HepG2 (cell line): Measurements from ENCODE around the gene GRIP2. TPM values are rescaled to one million over a fixed set of nuclear protein-coding genes. Genes with fewer than 3 reads are reported as not detected.

Experiments
- ATAC-seq: fragments of 200-7000 bp; cut with Tn5 transposase; 3 replicates; pipeline ENCODE4 v1.9.1; 2020; ENCODE audit warnings: mild to moderate bottlenecking, moderate library complexity
- BruUV-seq: library from RNA; stranded (reverse); fragments of 400-500 nt; replicated peaks from 2 replicates; lab custom pipeline; 2021; lab: Mats Ljungman, UMichigan
- CTCF ChIA-PET: fragments of 300-600 bp; formaldehyde crosslinking; extraction: SDS; loops from one replicate; lab custom pipeline; 2021; ENCODE audit warnings: low total read pairs, inconsistent platforms, low intra/inter-chr PET ratio; lab: Yijun Ruan, JAX
- POLR2A ChIA-PET: fragments of 350-600 bp; sonication (Branson Sonifier 250); formaldehyde crosslinking; loops from one replicate; lab custom pipeline; 2020; ENCODE audit warnings: antibody characterized with exemption, inconsistent platforms; lab: Yijun Ruan, JAX
- DNase-seq: peaks from one replicate; pipeline ENCODE4 v3.0.0-alpha.2; 2015; ENCODE audit warnings: low spot score
- FAIRE-seq: peaks from 3 replicates; lab custom pipeline; 2011; peaks lifted over from hg19 to GRCh38; lab: Jason Lieb, UNC
- H2AFZ ChIP-seq: one replicate; pipeline ENCODE4 v1.6.1; 2011; ENCODE audit warnings: low read length, inconsistent platforms
- H3K27ac ChIP-seq: fragments of 300-600 bp; 3 replicates; pipeline ENCODE4 v1.8.0; 2011; ENCODE audit warnings: mixed run types, mild to moderate bottlenecking, mixed read lengths, low read length, inconsistent platforms; ENCODE audit not compliant: insufficient read depth; ENCODE audit errors: extremely low read length
- H3K27me3 ChIP-seq, 2 experiments: fragments of 200-600 bp in 1 of 2; 2 replicates in 1 of 2; 3 replicates in 1 of 2; pipeline versions ENCODE4 v1.6.0 to v1.8.0; 2011; ENCODE audit warnings: low read length in 2 of 2, mild to moderate bottlenecking in 2 of 2, moderate library complexity in 2 of 2, inconsistent platforms in 1 of 2; ENCODE audit not compliant: insufficient read depth in 2 of 2, control insufficient read depth in 1 of 2
- H3K36me3 ChIP-seq, 2 experiments: fragments of 200-600 bp in 1 of 2; replicated peaks in 1 of 2; 2 replicates in 1 of 2; 3 replicates in 1 of 2; pipeline versions ENCODE4 v1.5.1 to v1.8.0; 2011; ENCODE audit warnings: low read length in 2 of 2, inconsistent platforms in 1 of 2; ENCODE audit not compliant: insufficient read depth in 2 of 2, control insufficient read depth in 1 of 2
- H3K4me1 ChIP-seq: 2 replicates; pipeline ENCODE4 v1.5.1; 2012; ENCODE audit warnings: low read length, inconsistent platforms; ENCODE audit not compliant: insufficient read depth
- H3K4me2 ChIP-seq: 2 replicates; pipeline ENCODE4 v1.6.0; 2011; ENCODE audit warnings: low read depth, low read length, inconsistent platforms
- H3K4me3 ChIP-seq, 3 experiments: fragments of 200-600 bp in 1 of 3; sonication (generic), shearing (Covaris generic) in 1 of 3; replicated peaks in 1 of 3; 2 replicates each; pipeline ENCODE4 v1.5.1; 2011 to 2016; ENCODE audit warnings: low read length in 3 of 3, inconsistent platforms in 2 of 3, low read depth in 2 of 3, mild to moderate bottlenecking in 2 of 3, control low read depth in 1 of 3, mixed read lengths in 1 of 3; ENCODE audit not compliant: insufficient read depth in 1 of 3
- H3K79me2 ChIP-seq: one replicate; pipeline ENCODE4 v1.6.1; 2011; ENCODE audit warnings: low read length, inconsistent platforms; ENCODE audit not compliant: insufficient read depth
- H3K9ac ChIP-seq: 2 replicates; pipeline ENCODE4 v1.6.0; 2011; ENCODE audit warnings: mild to moderate bottlenecking, low read depth, low read length, inconsistent platforms; ENCODE audit not compliant: insufficient read depth
- H3K9me3 ChIP-seq: 2 replicates; pipeline ENCODE4 v1.5.1; 2012; ENCODE audit warnings: mild to moderate bottlenecking, low read length
- H4K20me1 ChIP-seq: 2 replicates; pipeline ENCODE4 v1.6.0; 2011; ENCODE audit warnings: inconsistent platforms, mild to moderate bottlenecking, low read length, moderate library complexity; ENCODE audit not compliant: insufficient read depth
- GATAD1 ChIP-seq: IDR thresholded peaks from 2 replicates; pipeline ENCODE4 v1.6.1; 2016; ENCODE audit warnings: missing genetic modification reagents, missing compliant biosample characterization
- HDAC1 ChIP-seq: sonication (generic); formaldehyde crosslinking; IDR thresholded peaks from 2 replicates; pipeline ENCODE4 v1.5.1; 2020; ENCODE audit warnings: mild to moderate bottlenecking, missing genetic modification reagents
- HNF4A ChIP-seq: sonication (generic); formaldehyde crosslinking; IDR thresholded peaks from 2 replicates; pipeline ENCODE4 v1.4.0; 2020; ENCODE audit warnings: missing genetic modification reagents
- MAFK ChIP-seq, 2 experiments: IDR thresholded peaks in 1 of 2; conservative IDR thresholded peaks in 1 of 2; 2 replicates each; pipeline ENCODE4 v1.6.1; 2011; ENCODE audit warnings: improper control_type of control experiment in 2 of 2, low read length in 2 of 2
- MTA3 ChIP-seq: sonication (generic); formaldehyde crosslinking; IDR thresholded peaks from 2 replicates; pipeline ENCODE4 v1.4.0; 2020; ENCODE audit warnings: missing genetic modification reagents
- NCOA2 ChIP-seq: sonication (generic); formaldehyde crosslinking; IDR thresholded peaks from 2 replicates; pipeline ENCODE4 v1.8.0; 2022; ENCODE audit warnings: inconsistent platforms
- SOX5 ChIP-seq: IDR thresholded peaks from 2 replicates; pipeline ENCODE4 v1.6.1; 2016; ENCODE audit warnings: borderline replicate concordance
- SRF ChIP-seq: IDR thresholded peaks from 2 replicates; pipeline ENCODE4 v1.6.1; 2011; ENCODE audit warnings: mild to moderate bottlenecking, low read depth, low read length, moderate library complexity
- SRY ChIP-seq: sonication (generic); formaldehyde crosslinking; IDR thresholded peaks from 2 replicates; pipeline ENCODE4 v1.8.0; 2022; ENCODE audit warnings: mild to moderate bottlenecking, missing genetic modification reagents
- THAP11 ChIP-seq: IDR thresholded peaks from 2 replicates; pipeline ENCODE4 v1.6.1; 2016; ENCODE audit warnings: missing biosample characterization, missing genetic modification reagents
- ZBTB38 ChIP-seq: sonication (generic); formaldehyde crosslinking; IDR thresholded peaks from 2 replicates; pipeline ENCODE4 v1.5.1; 2020; ENCODE audit warnings: mild to moderate bottlenecking, missing genetic modification reagents
- ZFP36L1 ChIP-seq: sonication (generic); formaldehyde crosslinking; IDR thresholded peaks from 2 replicates; pipeline ENCODE4 v1.8.0; 2022; ENCODE audit warnings: mild to moderate bottlenecking, missing genetic modification reagents, moderate library complexity
- ZFX ChIP-seq: sonication (generic); formaldehyde crosslinking; IDR thresholded peaks from 2 replicates; pipeline ENCODE4 v1.4.0; 2020; ENCODE audit warnings: mild to moderate bottlenecking, low read depth, missing genetic modification reagents, moderate library complexity
- ZNF136 ChIP-seq: sonication (generic); formaldehyde crosslinking; IDR thresholded peaks from 2 replicates; pipeline ENCODE4 v1.8.1; 2022; ENCODE audit warnings: low read depth, mild to moderate bottlenecking, moderate library complexity, missing genetic modification reagents
- ZNF546 ChIP-seq: sonication (generic); formaldehyde crosslinking; conservative IDR thresholded peaks from 2 replicates; pipeline ENCODE4 v1.8.1; 2023; ENCODE audit warnings: mild to moderate bottlenecking, missing genetic modification reagents
- ZNF550 ChIP-seq: sonication (generic); formaldehyde crosslinking; IDR thresholded peaks from 2 replicates; pipeline ENCODE4 v1.4.0; 2020; ENCODE audit warnings: mild to moderate bottlenecking, missing genetic modification reagents, borderline replicate concordance
- ZNF776 ChIP-seq: sonication (generic); formaldehyde crosslinking; IDR thresholded peaks from 2 replicates; pipeline ENCODE4 v1.4.0; 2020; ENCODE audit warnings: mild to moderate bottlenecking, missing genetic modification reagents
- ZSCAN25 ChIP-seq: sonication (generic); formaldehyde crosslinking; IDR thresholded peaks from 2 replicates; pipeline ENCODE4 v1.8.0; 2022; ENCODE audit warnings: mild to moderate bottlenecking, missing genetic modification reagents
- WGBS: methylation state at CpG from one replicate; pipeline ENCODE4 v1.1.6; 2017; ENCODE audit warnings: low lambda C conversion rate; 5-methylcytosine and 5-hydroxymethylcytosine counted together
- in situ Hi-C: cut with HindIII; loops from 2 replicates; pipeline ENCODE4 v1.10.0; 2017; ENCODE audit warnings: low pct_unique_long_range_greater_than_20kb; ENCODE audit not compliant: extremely low pct_ligation_motif_present
- intact Hi-C: fragments of 100-400 bp; cut with micrococcal nuclease; formaldehyde crosslinking; loops from one replicate; pipeline ENCODE4 v1.10.0; 2022; ENCODE audit not compliant: unreplicated experiment
- polyA plus RNA-seq, 8 experiments: library from polyadenylated mRNA; depleted of rRNA in 3 of 8; stranded (reverse) in 7 of 8; unstranded in 1 of 8; fragments of >200 nt; fragmentation: Illumina TruSeq in 4 of 8; extraction: Trizol in 4 of 8; gene quantifications; 2 replicates each; pipeline versions ENCODE4 v1.2.1 to v1.2.3, GENCODE V29; 2011 to 2016; ENCODE audit warnings: low read depth in 4 of 8, missing spikeins in 1 of 8, mixed read lengths in 1 of 8; ENCODE audit not compliant: insufficient read depth in 1 of 8
- total RNA-seq, 5 experiments: library from RNA; depleted of rRNA; stranded (reverse); fragments of >200 nt; fragmentation: Illumina TruSeq; extraction: Trizol; gene quantifications; 2 replicates each; pipeline ENCODE4 v1.2.3, GENCODE V29; 2016; ENCODE audit warnings: low read depth in 1 of 5

The GRIP2 gene
- total and polyA plus RNA-seq, 2 of the 13 experiments (the other 11 are each of a cell fraction or from before 2014, with no cell fraction given) = 0.11 to 0.24 TPM

GRCh38 chr3:14522768-14523167 lies 17.4 kb downstream of the GRIP2 start:
- WGBS = 79% methylated on average over 6 of the region's 12 CpGs
- Histone ChIP-seq H2AFZ (no peak overlapping the region), H3K27ac (no peak overlapping the region), H3K9ac (no peak overlapping the region), H4K20me1 (no peaks in the 10 kb centered on the region), H3K36me3 (no peaks in the 10 kb centered on the region), H3K79me2 (no peaks in the 10 kb centered on the region), H3K4me3 (no peak overlapping the region), H3K4me1 (no peaks in the 10 kb centered on the region), H3K9me3 (no peaks in the 10 kb centered on the region), H3K4me2 (no peak overlapping the region), H3K27me3 (peaks cover 5 to 21% of the 10 kb centered on the region in 2 experiments; a peak in 3 of 5 replicates)
- FAIRE-seq (no peak), DNase-seq (no peak), ATAC-seq (no peak)
- POLR2A ChIA-PET = no interaction called here
- in situ Hi-C loops (no loop called here), intact Hi-C loops (no loop called here)
- no TSS peak for BruUV-seq
- CTCF ChIA-PET = no interaction called here
- TF ChIP-seq GATAD1 (no peak), ZBTB38 (no peak), NCOA2 (no peak), ZNF136 (CRISPR knock-in tag) (no peak), MTA3 (no peak), THAP11 (no peak), SOX5 (CRISPR knock-in tag) (no peak), HNF4A (CRISPR knock-in tag) (no peak), ZSCAN25 (no peak), SRF (no peak), MAFK (conservative IDR thresholded peaks at IDR 0.05 in 1 of 2, IDR thresholded peaks at IDR 0.05 in 1 of 2; ENCODE audit: low read length in 2 of 2) (no peak), ZFP36L1 (CRISPR knock-in tag) (no peak), ZNF776 (CRISPR knock-in tag) (no peak), SRY (no peak), ZNF546 (CRISPR knock-in tag) (no peak), ZFX (CRISPR knock-in tag) (no peak), HDAC1 (CRISPR knock-in tag) (no peak), ZNF550 (CRISPR knock-in tag) (no peak)
